Activated CD4-positive, alpha-beta T cell treated with anti-CD3 and anti-CD28 coated beads, Interleukin-2, amount 50 U/mL, for 4 hours (primary cell): ENCODE results near the gene KLRC3.
"Not testable (repeated sequence)": the region's sequence is repeated elsewhere in the genome, so short reads cannot be mapped to it uniquely, and the experiment has no call there.

ENCODE experiments used
- DNase-seq, 2 experiments: peaks; one replicate each; pipeline ENCODE4 v3.0.0-alpha.2; 2020

Gene KLRC3

GRCh38 chr12:10398168-10398567, 22.2 kb downstream of the KLRC3 start:
- no peak for DNase-seq

- DNase-seq, result no peak
Observed at GRCh38 chr12:10397296-10397695, 23.1 kb downstream of the KLRC3 start.

GRCh38 chr12:10396176-10396575, 24.2 kb downstream of the KLRC3 start:
- not testable (repeated sequence) for DNase-seq

GRCh38 chr12:10395390-10395998, 24.9 kb downstream of the KLRC3 start:
- no peak for DNase-seq

GRCh38 chr12:10394531-10395152, 25.8 kb downstream of the KLRC3 start:
- not testable (repeated sequence) for DNase-seq

- no peak for DNase-seq
Observed at GRCh38 chr12:10393291-10393690, 27.1 kb downstream of the KLRC3 start.

- no peak for DNase-seq
Observed at GRCh38 chr12:10392394-10392930, 27.9 kb downstream of the KLRC3 start.

GRCh38 chr12:10390991-10391390, 29.4 kb downstream of the KLRC3 start:
- not testable (repeated sequence) for DNase-seq

GRCh38 chr12:10389904-10390303, 30.5 kb downstream of the KLRC3 start, which contains the start of gene KLRK1:
TSS of gene KLRK1 (minus strand) at chr12:10390041. CDS start at chr12:10388810, 1,231 bp downstream.
- no peak for DNase-seq

GRCh38 chr12:10388624-10389413, 31.6 kb downstream of the KLRC3 start:
- DNase-seq, result no peak

GRCh38 chr12:10387498-10387897, 32.9 kb downstream of the KLRC3 start:
- DNase-seq, result not testable (repeated sequence)

GRCh38 chr12:10386857-10387256, 33.5 kb downstream of the KLRC3 start:
- no peak for DNase-seq

GRCh38 chr12:10385166-10385613, 35.2 kb downstream of the KLRC3 start:
- no peak for DNase-seq

- no peak for DNase-seq
Observed at GRCh38 chr12:10384191-10384590, 36.2 kb downstream of the KLRC3 start.

GRCh38 chr12:10381928-10382628, 38.3 kb downstream of the KLRC3 start:
- DNase-seq, result no peak

GRCh38 chr12:10378737-10379136, 41.7 kb downstream of the KLRC3 start:
- not testable (repeated sequence) for DNase-seq

GRCh38 chr12:10374624-10375018, 45.8 kb downstream of the KLRC3 start:
- DNase-seq, result no peak

GRCh38 chr12:10372559-10372958, 47.8 kb downstream of the KLRC3 start:
- no peak for DNase-seq

GRCh38 chr12:10371893-10372535, 48.4 kb downstream of the KLRC3 start:
- not testable (repeated sequence) for DNase-seq

GRCh38 chr12:10369557-10370415, 50.6 kb downstream of the KLRC3 start:
- no peak for DNase-seq
